ENCODE measurements around the gene DTHD1. TPM values are rescaled to one million over a fixed set of nuclear protein-coding genes. Genes with fewer than 3 reads are reported as not detected.

DTHD1 gene
- total and polyA plus RNA-seq, 2 of the 8 experiments (the other 6 are each of a cell fraction or from before 2014, with no cell fraction given): not detected

- no peak for TF ChIP-seq KDM4A (IDR thresholded peaks at IDR 0.05; ENCODE audit: low read depth, low read length, severe bottlenecking)
- no peak for TF ChIP-seq POU5F1 (IDR thresholded peaks at IDR 0.05; ENCODE audit: low read depth, low read length)
- TF ChIP-seq HDAC2 (IDR thresholded peaks at IDR 0.05; ENCODE audit: borderline replicate concordance in 1 of 2, low read depth in 2 of 2, low read length in 2 of 2): no peak
Observed at GRCh38 chr4:36322921-36323354, 41.5 kb downstream of the DTHD1 start (continued).
